Neural crest cell (in vitro differentiated cells): ENCODE results near the gene BEX2. TPM values are rescaled to one million over a fixed set of nuclear protein-coding genes. Genes with fewer than 3 reads are reported as not detected.
"Not testable (repeated sequence)": the region's sequence is repeated elsewhere in the genome, so short reads cannot be mapped to it uniquely, and the experiment has no call there.

Experiments used
- DNase-seq: peaks from one replicate; pipeline ENCODE4 v3.0.0; 2021; ENCODE audit warnings: low read depth, mixed read lengths, low spot score
- H3K27ac Mint-ChIP-seq: one replicate; pipeline ENCODE4 v1.8.0; 2021; ENCODE audit warnings: mild to moderate bottlenecking, mixed read lengths; ENCODE audit not compliant: unreplicated experiment
- H3K27me3 Mint-ChIP-seq: 2 replicates; pipeline ENCODE4 v1.8.0; 2021; ENCODE audit warnings: low read depth, mild to moderate bottlenecking, mixed read lengths
- H3K36me3 Mint-ChIP-seq: 2 replicates; pipeline ENCODE4 v1.8.0; 2021; ENCODE audit warnings: low read depth, mild to moderate bottlenecking, mixed read lengths
- H3K4me1 Mint-ChIP-seq: 2 replicates; pipeline ENCODE4 v1.8.0; 2021; ENCODE audit warnings: mixed read lengths
- H3K4me3 Mint-ChIP-seq: one replicate; pipeline ENCODE4 v1.8.0; 2021; ENCODE audit warnings: mild to moderate bottlenecking, mixed read lengths
- H3K9me3 Mint-ChIP-seq: 2 replicates; pipeline ENCODE4 v1.8.0; 2021; ENCODE audit warnings: mixed read lengths
- total RNA-seq: library from RNA; stranded (reverse); gene quantifications from 2 replicates; pipeline ENCODE4 v1.2.1, GENCODE V29; 2021
- TF ChIP-seq, protein P1 (sequence below): fragments of 200-600 bp; sonication (generic); conservative IDR thresholded peaks from 2 replicates; pipeline ENCODE4 v1.5.0; 2021; ENCODE audit warnings: antibody characterized with exemption, mild to moderate bottlenecking

BEX2 gene
- total RNA-seq, 1 donor from 2014 or later, result 19.2 TPM

DNA sequence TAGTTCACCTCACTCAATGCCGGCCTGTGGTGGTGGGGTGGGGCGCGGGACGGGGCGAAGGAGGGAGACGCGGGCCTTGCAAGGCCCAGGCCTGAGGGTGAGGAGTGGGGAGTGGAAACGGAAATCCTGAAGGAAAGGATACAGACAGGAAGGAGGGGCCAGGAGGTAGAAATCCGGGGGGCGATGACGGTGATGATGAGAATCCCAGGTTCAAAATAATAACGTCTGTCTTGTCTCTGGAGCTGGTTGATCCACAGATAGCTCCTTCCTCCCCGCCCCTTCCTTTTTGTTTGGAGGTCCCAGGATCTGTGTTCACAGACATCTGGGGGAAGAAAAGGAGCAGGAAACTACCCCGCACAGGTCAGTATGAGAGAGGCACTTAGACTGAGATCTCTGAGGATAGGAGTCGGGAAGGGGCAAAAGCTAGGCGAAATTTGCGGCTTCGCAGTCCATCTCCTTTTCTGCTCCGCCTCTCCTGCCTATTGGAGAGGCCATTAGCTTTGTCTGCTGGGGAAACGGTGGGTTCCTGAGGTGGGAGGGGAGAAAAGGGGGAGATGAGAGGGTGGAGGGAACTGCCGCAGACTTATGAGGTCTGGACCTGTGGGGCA lies 20.0 kb upstream of the BEX2 start:
- no peak for DNase-seq
- no peaks in the 10 kb centered on the region for H3K36me3 Mint-ChIP-seq
- TF ChIP-seq, protein P1, sequence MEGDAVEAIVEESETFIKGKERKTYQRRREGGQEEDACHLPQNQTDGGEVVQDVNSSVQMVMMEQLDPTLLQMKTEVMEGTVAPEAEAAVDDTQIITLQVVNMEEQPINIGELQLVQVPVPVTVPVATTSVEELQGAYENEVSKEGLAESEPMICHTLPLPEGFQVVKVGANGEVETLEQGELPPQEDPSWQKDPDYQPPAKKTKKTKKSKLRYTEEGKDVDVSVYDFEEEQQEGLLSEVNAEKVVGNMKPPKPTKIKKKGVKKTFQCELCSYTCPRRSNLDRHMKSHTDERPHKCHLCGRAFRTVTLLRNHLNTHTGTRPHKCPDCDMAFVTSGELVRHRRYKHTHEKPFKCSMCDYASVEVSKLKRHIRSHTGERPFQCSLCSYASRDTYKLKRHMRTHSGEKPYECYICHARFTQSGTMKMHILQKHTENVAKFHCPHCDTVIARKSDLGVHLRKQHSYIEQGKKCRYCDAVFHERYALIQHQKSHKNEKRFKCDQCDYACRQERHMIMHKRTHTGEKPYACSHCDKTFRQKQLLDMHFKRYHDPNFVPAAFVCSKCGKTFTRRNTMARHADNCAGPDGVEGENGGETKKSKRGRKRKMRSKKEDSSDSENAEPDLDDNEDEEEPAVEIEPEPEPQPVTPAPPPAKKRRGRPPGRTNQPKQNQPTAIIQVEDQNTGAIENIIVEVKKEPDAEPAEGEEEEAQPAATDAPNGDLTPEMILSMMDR, result no peak
- H3K27ac Mint-ChIP-seq, result peak overlapping the region; percentile 91
- H3K9me3 Mint-ChIP-seq, result no peaks in the 10 kb centered on the region
- no peaks in the 10 kb centered on the region for H3K27me3 Mint-ChIP-seq
- peaks cover 25% of the 10 kb centered on the region for H3K4me1 Mint-ChIP-seq
- H3K4me3 Mint-ChIP-seq, result peak overlapping the region; percentile 75

DNA sequence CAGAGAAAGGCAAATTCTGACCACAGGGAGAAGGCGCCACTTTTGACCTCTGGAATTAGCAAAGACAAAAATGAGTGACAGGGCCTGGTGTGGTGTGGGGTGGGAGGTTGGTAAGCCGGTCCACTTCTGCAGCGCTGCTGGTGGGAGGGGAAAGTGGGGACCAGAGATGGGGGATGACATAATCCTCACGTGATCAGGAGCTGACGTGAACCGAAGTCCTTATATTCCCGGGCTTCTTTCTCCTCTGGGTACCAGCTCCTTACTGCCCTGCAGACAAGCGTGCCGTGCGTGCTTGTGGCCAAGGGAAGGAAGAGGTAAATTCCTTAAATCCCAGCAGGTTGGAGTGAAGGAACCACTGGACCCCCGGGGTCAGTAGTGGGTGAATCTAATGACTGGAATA lies 19.2 kb upstream of the BEX2 start, which contains the start of gene TCEAL7:
TCEAL7 (plus strand) TSS at position 249 of the 400 bp plus-strand sequence. CDS start 1,165 bp downstream, outside the sequence.
- Mint-ChIP-seq H3K9me3 (no peaks in the 10 kb centered on the region), H3K27ac (peak within 1 kb of the TSS; percentile 91), H3K4me1 (peaks cover 25% of the 10 kb centered on the region), H3K36me3 (no peaks in the 10 kb centered on the region), H3K27me3 (no peaks in the 10 kb centered on the region), H3K4me3 (peak within 1 kb of the TSS; percentile 75)
- DNase-seq, result no peak
- TF ChIP-seq, protein P1, result no peak

DNA sequence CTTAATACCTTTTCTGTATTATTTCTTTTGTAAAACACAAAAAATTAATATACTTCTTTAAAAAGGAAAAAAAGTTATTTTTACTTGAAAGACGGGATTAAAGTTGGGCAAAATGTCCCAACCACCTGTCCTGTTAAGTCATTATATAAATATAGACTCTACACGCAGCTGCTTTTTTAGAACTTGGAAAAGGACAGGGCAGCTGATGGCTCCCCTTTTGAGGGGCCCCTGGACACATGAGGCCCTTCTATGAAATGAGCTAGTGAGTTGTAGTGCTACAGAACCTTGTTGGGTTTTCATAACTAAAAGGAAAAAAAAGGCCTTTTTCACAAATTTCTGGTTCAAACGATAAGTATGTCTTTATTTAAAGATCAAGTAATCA lies 600 bp upstream of the BEX2 start:
- TF ChIP-seq, protein P1, result no peak
- H3K4me3 Mint-ChIP-seq, result peak overlapping the region; percentile 85

DNA sequence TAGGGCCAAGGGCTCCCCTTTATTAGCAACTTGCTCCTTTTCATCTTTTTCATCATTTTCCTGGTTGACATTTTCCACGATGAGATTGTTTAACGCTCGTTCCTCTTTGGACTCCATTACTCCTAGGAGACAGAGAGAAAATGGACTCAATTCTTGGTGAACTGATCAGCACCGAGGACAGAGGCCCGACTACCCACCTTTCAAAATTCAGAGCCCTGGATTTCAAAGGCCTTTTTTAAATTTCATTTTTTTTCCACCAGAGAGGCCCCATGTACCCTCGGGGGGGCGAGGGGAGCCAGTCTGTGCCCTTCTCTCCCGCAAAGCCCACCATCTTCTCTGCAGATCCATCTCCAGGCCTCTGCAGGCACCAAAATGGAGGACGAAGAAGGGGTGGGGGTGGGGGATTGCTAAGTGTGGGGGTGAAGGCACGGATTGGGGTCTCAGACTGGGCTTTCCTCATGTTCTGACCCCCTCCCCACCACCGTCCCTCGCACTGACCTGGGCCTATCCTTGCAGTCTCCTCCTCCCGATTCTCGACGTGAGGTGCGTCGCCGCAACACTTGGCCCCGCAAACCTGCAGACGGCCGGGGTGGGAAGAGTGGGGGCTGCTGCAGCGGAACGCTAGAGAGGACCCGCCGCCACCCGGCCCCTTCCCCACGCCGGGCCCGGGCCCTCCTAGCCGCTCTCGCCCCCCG lies 783 bp downstream of the BEX2 start:
- no peak overlapping the region for H3K27ac Mint-ChIP-seq
- TF ChIP-seq, protein P1, result no peak
- no peak for DNase-seq

More for the DNA sequence above, 600 bp upstream of the BEX2 start:
- H3K27me3 Mint-ChIP-seq, result no peaks in the 10 kb centered on the region
- no peak for DNase-seq
- no peak overlapping the region for H3K27ac Mint-ChIP-seq
- peaks cover 4% of the 10 kb centered on the region for H3K4me1 Mint-ChIP-seq
- H3K9me3 Mint-ChIP-seq, result no peaks in the 10 kb centered on the region
- H3K36me3 Mint-ChIP-seq, result no peaks in the 10 kb centered on the region

DNA sequence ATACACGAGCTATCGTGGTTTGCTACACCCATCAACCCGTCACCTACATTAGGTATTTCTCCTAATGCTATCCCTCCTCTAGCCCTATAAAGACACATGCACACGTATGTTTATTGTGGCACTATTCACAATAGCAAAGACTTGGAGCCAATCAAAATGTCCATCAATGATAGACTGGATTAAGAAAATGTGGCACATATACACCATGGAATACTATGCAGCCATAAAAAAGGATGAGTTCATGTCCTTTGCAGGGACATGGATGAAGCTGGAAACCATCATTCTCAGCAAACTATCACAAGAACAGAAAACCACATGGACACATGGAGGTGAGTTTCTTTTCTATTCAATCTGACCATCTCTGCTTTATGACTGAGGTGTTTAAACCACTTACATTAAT lies 5.1 kb downstream of the BEX2 start:
- DNase-seq, H3K27ac Mint-ChIP-seq, H3K4me1 Mint-ChIP-seq, H3K27me3 Mint-ChIP-seq, H3K36me3 Mint-ChIP-seq, H3K4me3 Mint-ChIP-seq, H3K9me3 Mint-ChIP-seq: not testable (repeated sequence)

More for the DNA sequence above, 783 bp downstream of the BEX2 start:
- Mint-ChIP-seq H3K9me3 (peaks cover 3% of the 10 kb centered on the region), H3K4me3 (peak overlapping the region; percentile 72), H3K27me3 (no peaks in the 10 kb centered on the region), H3K4me1 (peaks cover 4% of the 10 kb centered on the region), H3K36me3 (no peaks in the 10 kb centered on the region)

DNA sequence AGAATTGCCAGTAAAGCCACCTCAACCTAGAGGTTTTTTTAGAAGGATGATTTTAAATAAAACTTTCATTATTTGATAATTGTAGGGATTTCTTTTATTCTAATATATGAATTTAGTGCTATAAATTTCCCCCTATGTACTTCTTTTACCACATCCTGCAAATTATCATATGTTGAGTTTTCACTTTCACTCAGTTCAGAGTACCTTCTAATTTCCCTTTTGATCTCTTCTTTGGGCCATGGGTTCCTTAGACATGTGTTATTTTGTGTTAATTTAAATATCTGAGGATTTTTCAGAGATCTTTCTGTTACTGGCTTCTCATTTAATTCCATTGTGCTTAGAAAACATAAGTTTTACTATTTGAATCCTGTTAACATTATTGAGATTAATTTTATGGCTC lies 6.1 kb downstream of the BEX2 start:
- H3K4me3 Mint-ChIP-seq, result no peak overlapping the region
- no peak for DNase-seq
- no peaks in the 10 kb centered on the region for H3K27me3 Mint-ChIP-seq
- H3K4me1 Mint-ChIP-seq, result no peaks in the 10 kb centered on the region
- peaks cover 5% of the 10 kb centered on the region for H3K9me3 Mint-ChIP-seq
- H3K36me3 Mint-ChIP-seq, result no peaks in the 10 kb centered on the region
- H3K27ac Mint-ChIP-seq, result no peak overlapping the region
- TF ChIP-seq, protein P1, result no peak
